IPS DF 6.9 (cell line): Measurements from ENCODE around the gene CFAP210.
"Not testable (repeated sequence)": the region's sequence is repeated elsewhere in the genome, so short reads cannot be mapped to it uniquely, and the experiment has no call there.

Experiments
- DNase-seq: peaks from one replicate; pipeline ENCODE4 v3.0.0-alpha.2; 2013; ENCODE audit warnings: low read depth, low spot score
- H3K27ac ChIP-seq: one replicate; pipeline ENCODE4 v1.5.1; 2013; ENCODE audit warnings: low read length, control low read depth
- H3K27me3 ChIP-seq: 2 replicates; pipeline ENCODE4 v1.6.1; 2013; ENCODE audit warnings: mild to moderate bottlenecking, low read length; ENCODE audit not compliant: control insufficient read depth, insufficient read depth
- H3K36me3 ChIP-seq: 2 replicates; pipeline ENCODE4 v1.6.1; 2013; ENCODE audit warnings: low read length; ENCODE audit not compliant: control insufficient read depth, insufficient read depth
- H3K4me1 ChIP-seq: 2 replicates; pipeline ENCODE4 v1.6.1; 2013; ENCODE audit warnings: low read length; ENCODE audit not compliant: control insufficient read depth, insufficient read depth
- H3K4me3 ChIP-seq: 2 replicates; pipeline ENCODE4 v1.5.1; 2013; ENCODE audit warnings: mild to moderate bottlenecking, low read length
- H3K9me3 ChIP-seq: 2 replicates; pipeline ENCODE4 v1.6.1; 2013; ENCODE audit warnings: low read length, inconsistent platforms; ENCODE audit not compliant: control insufficient read depth, insufficient read depth
- WGBS: extraction: QIAGEN DNeasy Blood & Tissue Kit; methylation state at CpG from one replicate; pipeline ENCODE4 v1.1.7; 2013; ENCODE audit warnings: mixed read lengths, missing lambda C conversion rate; ENCODE audit not compliant: insufficient read length, insufficient coverage; 5-methylcytosine and 5-hydroxymethylcytosine counted together

Gene CFAP210

DNA sequence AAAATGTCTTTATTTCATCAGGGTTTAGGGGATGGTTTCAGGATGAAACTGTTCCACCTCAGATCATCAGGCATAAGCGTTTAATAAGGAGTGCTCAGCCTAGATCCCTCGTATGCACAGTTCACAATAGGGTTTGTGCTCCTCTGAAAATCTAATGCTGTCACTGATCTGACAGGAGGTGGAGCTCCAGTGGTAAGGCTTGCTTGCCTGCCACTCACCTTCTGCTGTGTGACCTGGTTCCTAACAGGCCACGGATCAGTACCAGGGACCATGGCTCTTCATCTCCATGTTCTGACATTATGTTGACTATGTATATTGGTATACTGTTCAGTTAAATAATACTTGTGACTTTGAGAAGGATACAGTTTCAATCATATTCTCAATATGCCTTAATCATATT, 68.4 kb downstream of the CFAP210 start:
- no peaks in the 10 kb centered on the region; the same call in 1 of the 2 replicates for H3K36me3 ChIP-seq
- H3K9me3 ChIP-seq = no peaks in the 10 kb centered on the region
- DNase-seq = no peak
- H3K4me3 ChIP-seq = no peak overlapping the region
- WGBS = no CpG with 5 or more reads among the region's 3 CpGs
- H3K4me1 ChIP-seq = no peaks in the 10 kb centered on the region
- no peak overlapping the region for H3K27ac ChIP-seq
- H3K27me3 ChIP-seq = no peaks in the 10 kb centered on the region

DNA sequence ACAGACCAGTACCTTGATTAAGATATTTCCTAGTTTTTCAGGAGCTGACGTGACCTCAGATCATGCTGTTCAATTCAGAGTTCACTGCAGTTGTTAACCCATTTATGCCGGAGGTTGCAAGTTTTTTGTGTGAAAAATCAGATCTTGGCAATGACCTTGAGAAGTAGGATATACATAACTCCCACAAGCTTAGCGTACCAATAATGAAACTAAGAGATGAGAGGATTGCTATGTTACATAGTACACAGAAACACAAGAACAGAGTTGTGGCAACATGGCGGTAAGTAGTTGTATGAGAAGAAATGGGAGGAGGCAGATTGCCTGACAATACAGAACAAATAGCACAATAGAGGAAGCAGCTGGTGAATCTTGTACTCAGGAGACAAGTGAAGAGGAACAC, 71.0 kb downstream of the CFAP210 start:
- no peaks in the 10 kb centered on the region for H3K9me3 ChIP-seq
- H3K27me3 ChIP-seq = no peaks in the 10 kb centered on the region
- no peaks in the 10 kb centered on the region; the same call in 1 of the 2 replicates for H3K36me3 ChIP-seq
- no peak for DNase-seq
- H3K27ac ChIP-seq = no peak overlapping the region
- H3K4me3 ChIP-seq = no peak overlapping the region
- WGBS = no CpG with 5 or more reads among the region's 4 CpGs
- H3K4me1 ChIP-seq = no peaks in the 10 kb centered on the region

DNA sequence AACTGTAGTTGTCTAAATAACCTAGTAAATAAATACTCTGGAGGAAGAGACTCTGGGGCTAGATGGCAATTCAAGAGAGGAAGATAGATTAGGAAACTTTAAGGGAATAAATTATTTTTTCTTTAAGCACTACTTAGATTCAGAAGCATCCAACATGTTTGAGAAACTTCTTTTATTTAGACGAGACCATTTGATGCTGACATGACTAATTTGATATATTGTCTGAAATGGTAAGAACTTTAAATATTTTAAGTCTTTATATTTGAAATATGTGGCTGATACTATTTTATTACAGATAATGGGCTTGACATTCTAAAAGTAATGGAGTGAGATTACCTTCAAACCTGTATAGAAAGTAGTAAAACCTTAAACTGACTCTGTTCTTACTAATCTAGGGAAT, 73.7 kb downstream of the CFAP210 start:
- H3K9me3 ChIP-seq = no peaks in the 10 kb centered on the region
- H3K36me3 ChIP-seq = peaks cover 3% of the 10 kb centered on the region; the same call in 1 of the 2 replicates
- no peak overlapping the region for H3K4me3 ChIP-seq
- no peaks in the 10 kb centered on the region for H3K27me3 ChIP-seq
- no peak for DNase-seq
- WGBS = no CpG with 5 or more reads among the region's 1 CpG
- no peaks in the 10 kb centered on the region for H3K4me1 ChIP-seq
- no peak overlapping the region for H3K27ac ChIP-seq

DNA sequence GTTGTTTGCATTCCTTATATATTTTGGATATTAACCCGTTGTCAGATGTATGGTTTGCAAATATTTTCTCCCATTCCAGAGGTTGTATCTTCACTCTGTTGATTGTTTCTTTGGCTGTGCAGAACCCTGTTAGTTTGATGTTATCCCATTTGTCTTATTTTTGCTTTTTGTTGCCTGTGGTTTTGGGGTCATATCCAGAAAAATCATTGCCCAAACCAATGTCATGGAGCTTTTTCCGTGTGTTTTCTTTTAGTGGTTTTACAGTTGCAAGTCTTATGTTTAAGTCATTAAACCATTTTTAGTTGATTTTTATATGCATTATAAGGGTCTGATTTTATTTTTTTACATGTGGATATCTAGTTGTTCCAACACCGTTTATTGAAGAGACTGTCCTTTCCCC, 74.3 kb downstream of the CFAP210 start:
- Histone ChIP-seq H3K9me3 (no peaks in the 10 kb centered on the region), H3K36me3 (peaks cover 3% of the 10 kb centered on the region; the same call in 1 of the 2 replicates), H3K4me3 (no peak overlapping the region), H3K27ac (no peak overlapping the region), H3K27me3 (no peaks in the 10 kb centered on the region), H3K4me1 (no peaks in the 10 kb centered on the region)
- no peak for DNase-seq
- WGBS = no CpG with 5 or more reads among the region's 3 CpGs

DNA sequence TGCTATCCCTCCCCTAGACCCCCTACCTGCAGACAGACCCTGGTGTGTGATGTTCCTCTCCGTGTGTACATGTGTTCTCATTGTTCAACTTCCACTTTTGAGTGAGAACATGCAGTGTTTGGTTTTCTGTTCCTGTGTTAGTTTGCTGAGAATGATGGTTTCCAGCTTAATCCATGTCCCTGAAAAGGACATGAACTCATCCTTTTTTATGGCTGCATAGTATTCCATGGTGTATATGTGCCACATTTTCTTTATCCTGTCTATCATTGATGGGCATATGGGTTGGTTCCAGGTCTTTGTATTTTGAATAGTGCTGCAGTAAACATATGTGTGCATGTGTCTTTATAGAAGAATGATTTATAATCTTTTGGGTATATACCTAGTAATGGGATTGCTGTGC, 78.2 kb downstream of the CFAP210 start:
- no CpG with 5 or more reads among the region's 1 CpG for WGBS
- H3K27me3 ChIP-seq, H3K36me3 ChIP-seq, H3K4me1 ChIP-seq, H3K9me3 ChIP-seq, DNase-seq, H3K4me3 ChIP-seq, H3K27ac ChIP-seq: not testable (repeated sequence)

DNA sequence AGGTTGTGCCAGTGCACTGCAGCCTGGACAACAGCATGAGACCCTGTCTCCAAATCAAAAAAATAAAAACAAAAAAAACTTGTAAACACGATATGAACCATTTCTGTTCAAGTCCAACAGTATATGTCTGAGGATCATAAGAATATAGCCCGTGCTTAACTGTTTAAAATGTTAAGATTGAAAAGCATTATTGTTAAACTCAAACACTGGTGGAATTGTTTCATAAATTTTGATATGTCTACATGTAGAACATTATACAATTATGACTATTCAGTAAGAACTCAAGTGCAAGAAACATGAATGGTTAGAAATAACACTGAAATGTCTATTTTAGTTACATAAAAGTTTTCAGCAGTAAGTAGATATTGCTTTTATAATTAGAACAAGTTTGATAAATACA, 80.3 kb downstream of the CFAP210 start:
- no peak overlapping the region for H3K4me3 ChIP-seq
- no peak overlapping the region for H3K27ac ChIP-seq
- no peaks in the 10 kb centered on the region for H3K9me3 ChIP-seq
- no peaks in the 10 kb centered on the region for H3K27me3 ChIP-seq
- peaks cover 5% of the 10 kb centered on the region; the same call in 1 of the 2 replicates for H3K36me3 ChIP-seq
- no CpG with 5 or more reads among the region's 2 CpGs for WGBS
- no peak for DNase-seq
- no peaks in the 10 kb centered on the region for H3K4me1 ChIP-seq

DNA sequence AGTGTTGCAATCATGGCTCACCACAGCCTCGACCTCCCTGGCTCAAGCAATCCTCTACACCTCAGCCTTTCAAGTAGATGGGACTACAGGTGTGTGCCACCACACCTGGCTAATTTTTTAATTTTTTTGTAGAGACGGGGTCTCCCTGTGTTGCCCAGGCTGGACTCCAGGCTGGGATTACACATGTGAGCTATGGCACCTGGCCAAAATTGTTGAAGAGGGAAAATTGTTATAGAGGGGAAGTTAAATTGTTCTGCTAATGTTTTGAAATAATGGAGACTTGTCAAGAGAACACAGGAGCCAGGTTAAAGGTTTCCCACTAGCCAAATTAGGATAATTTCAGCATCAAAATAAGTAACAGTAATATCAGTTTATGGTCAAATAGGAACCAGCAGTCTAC, 84.9 kb downstream of the CFAP210 start:
- no peaks in the 10 kb centered on the region for H3K27me3 ChIP-seq
- DNase-seq = no peak
- no CpG with 5 or more reads among the region's 2 CpGs for WGBS
- H3K4me1 ChIP-seq = no peaks in the 10 kb centered on the region
- no peak overlapping the region for H3K27ac ChIP-seq
- H3K4me3 ChIP-seq = no peak overlapping the region
- H3K9me3 ChIP-seq = no peaks in the 10 kb centered on the region
- peaks cover 5% of the 10 kb centered on the region; the same call in 1 of the 2 replicates for H3K36me3 ChIP-seq

DNA sequence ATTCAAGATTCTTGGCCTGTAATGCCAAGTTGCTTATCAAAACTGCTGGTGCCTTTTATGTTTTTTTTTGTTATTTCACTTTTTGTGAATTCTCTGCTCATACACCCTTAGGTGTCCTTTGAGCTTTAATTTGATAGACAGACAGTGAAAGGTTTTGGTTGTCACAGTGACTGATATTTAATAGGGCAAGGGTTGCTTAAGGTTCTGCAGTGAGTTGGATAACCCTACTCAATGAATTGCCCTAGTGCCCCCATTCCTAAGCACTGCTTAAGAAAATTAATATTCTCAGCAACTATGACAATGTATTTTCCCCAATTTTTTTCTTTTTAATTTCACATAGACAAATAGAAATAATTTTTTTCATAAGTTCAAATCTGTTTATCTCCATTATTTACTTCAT, 94.6 kb downstream of the CFAP210 start:
- no peaks in the 10 kb centered on the region for H3K36me3 ChIP-seq
- DNase-seq = no peak
- no peaks in the 10 kb centered on the region for H3K27me3 ChIP-seq
- no peak overlapping the region for H3K27ac ChIP-seq
- no peaks in the 10 kb centered on the region for H3K4me1 ChIP-seq
- H3K4me3 ChIP-seq = no peak overlapping the region
- no peaks in the 10 kb centered on the region for H3K9me3 ChIP-seq

DNA sequence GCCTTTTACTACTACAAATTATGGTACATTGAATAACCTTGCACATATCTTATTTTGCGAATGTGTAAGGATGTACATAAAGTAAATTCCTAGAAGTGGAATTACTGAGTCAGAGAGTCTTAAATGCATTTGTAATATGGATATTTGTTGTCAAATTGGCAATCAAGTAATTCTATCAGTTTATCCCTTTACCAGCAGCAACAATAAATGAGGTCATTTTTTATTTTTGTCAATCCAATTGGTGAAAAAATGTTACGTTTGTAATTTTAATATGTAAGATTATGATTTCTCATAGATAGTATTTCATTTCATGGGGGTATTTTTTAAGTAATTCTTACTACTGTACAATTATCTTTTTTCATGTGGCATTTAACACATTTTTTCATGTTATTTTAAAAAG, 95.2 kb downstream of the CFAP210 start:
- WGBS = 100% methylated on average over 1 of the region's 2 CpGs
- no peaks in the 10 kb centered on the region for H3K36me3 ChIP-seq
- no peak for DNase-seq

DNA sequence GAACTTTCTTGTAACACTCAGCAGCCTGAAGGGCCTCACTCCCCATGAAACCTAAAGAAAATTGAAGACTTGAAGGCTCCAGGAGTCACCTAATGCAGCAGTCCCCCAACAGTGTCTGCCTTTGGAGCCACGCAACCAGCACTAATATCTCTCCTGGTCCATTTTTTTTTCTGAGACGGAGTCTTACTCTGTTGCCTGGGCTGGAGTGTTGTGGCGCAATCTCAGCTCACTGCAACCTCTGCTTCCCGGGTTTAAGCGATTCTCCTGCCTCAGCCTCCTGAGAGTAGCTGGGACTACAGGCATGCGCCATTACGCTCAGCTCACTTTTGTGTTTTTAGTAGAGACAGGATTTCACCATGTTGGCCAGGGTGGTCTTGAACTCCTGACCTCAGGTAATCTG, 97.7 kb downstream of the CFAP210 start:
- no CpG with 5 or more reads among the region's 7 CpGs for WGBS

More for the DNA sequence above, 95.2 kb downstream of the CFAP210 start:
- H3K4me1 ChIP-seq = no peaks in the 10 kb centered on the region
- no peaks in the 10 kb centered on the region for H3K27me3 ChIP-seq
- no peak overlapping the region for H3K4me3 ChIP-seq
- H3K27ac ChIP-seq = no peak overlapping the region
- H3K9me3 ChIP-seq = no peaks in the 10 kb centered on the region

More for the DNA sequence above, 97.7 kb downstream of the CFAP210 start:
- not testable (repeated sequence) for H3K4me1 ChIP-seq, H3K27ac ChIP-seq, H3K36me3 ChIP-seq, H3K4me3 ChIP-seq, H3K9me3 ChIP-seq, DNase-seq, H3K27me3 ChIP-seq
